ENCODE data around the gene CFHR3.
A peak's percentile ranks its signal among the peaks of the same experiment; 100 is the strongest.
"Not testable (repeated sequence)": the region's sequence is repeated elsewhere in the genome, so short reads cannot be mapped to it uniquely, and the experiment has no call there.

Gene CFHR3

DNA sequence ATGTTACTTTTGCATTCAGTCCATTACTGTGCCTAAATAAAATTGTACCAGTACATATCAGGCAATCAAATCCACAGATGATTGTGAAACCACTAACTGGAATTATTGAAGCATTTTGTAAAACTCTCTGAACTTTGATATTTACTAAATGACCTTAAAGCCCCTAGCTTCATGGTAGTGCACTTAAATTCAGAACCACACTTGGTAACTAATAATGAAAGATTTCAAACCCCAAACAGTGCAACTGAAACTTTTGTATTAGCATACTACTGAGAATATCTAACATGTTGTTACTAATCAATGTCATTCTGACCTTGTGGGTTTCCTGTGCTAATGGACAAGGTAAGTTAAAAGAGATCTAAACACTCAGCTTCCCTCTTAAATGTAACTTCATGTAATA lies at the start of gene CFHR3:
CFHR3 (plus strand) TSS at position 238 of the 400 bp plus-strand sequence; CDS start at position 285, 47 bp downstream.
- TF ChIP-seq, protein P1, sequence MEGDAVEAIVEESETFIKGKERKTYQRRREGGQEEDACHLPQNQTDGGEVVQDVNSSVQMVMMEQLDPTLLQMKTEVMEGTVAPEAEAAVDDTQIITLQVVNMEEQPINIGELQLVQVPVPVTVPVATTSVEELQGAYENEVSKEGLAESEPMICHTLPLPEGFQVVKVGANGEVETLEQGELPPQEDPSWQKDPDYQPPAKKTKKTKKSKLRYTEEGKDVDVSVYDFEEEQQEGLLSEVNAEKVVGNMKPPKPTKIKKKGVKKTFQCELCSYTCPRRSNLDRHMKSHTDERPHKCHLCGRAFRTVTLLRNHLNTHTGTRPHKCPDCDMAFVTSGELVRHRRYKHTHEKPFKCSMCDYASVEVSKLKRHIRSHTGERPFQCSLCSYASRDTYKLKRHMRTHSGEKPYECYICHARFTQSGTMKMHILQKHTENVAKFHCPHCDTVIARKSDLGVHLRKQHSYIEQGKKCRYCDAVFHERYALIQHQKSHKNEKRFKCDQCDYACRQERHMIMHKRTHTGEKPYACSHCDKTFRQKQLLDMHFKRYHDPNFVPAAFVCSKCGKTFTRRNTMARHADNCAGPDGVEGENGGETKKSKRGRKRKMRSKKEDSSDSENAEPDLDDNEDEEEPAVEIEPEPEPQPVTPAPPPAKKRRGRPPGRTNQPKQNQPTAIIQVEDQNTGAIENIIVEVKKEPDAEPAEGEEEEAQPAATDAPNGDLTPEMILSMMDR (IDR thresholded peaks at IDR 0.05; ENCODE audit: extremely low read depth, missing control alignments), result no peak
- no peak for DNase-seq (ENCODE audit: low spot score)

DNA sequence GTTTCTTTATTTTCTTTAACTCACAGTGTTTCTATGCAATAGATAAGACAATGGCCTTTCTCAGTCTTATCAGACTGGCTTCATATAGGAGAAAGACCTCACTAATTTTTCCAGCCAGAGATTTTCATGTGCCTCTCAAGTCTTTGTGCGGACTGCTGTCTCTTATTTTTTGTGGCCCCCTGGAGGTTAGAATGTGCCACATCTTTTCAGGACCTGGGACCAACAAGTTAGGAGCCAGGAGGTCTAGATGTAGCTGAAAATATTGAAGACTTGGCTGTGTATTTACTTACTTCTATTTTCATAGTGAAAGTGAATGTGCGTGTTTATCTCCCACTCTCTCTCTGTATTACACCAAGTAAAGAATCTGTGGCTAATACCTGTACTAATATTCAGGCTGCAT lies 42.1 kb upstream of the CFHR3 start:
- TF ChIP-seq, protein P1 (IDR thresholded peaks at IDR 0.05; ENCODE audit: extremely low read depth, missing control alignments), result no peak
- no peak for DNase-seq (ENCODE audit: low spot score)

DNA sequence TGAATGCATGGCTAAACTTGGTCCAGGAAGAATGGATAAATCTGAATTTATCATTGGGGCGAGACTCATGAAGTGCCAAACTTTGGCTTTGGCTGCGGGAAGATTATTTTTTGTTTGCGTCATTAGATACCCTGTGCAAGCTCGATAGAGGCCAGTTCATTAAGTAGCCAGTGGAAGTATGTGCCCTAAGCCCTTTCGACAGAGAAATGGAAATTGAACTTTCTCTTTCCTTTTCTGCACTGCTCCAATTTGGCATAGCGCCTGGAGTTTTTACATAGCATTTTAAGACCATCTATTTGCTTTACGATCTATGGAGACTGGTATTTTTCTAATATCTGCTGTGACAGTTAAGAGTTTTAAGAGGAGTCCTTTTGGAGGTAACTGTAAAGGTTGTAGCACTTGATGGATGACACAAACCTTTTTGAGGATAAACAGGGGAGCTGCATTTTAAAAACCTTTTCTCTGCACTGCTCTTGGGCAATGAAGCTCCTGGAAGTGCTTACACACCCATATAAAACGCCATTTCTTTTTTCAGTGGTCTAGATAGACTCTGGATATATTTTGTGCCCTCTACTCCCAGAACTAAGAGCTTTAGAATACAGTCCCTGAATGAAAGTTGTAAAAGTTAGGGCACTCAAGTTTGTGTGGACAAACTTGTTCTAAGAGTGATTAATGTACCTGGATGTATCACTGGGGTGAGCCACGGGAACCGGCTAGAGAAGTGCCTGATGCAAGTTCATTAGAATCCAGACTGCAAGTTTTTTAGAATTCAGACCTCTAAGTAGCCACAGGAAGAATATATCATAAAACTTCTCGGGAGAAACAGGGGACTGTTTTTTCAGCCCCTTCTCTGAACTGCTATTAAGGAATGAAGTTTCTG lies 41.3 kb upstream of the CFHR3 start:
- no peak for DNase-seq (ENCODE audit: low spot score)
- TF ChIP-seq, protein P1 (IDR thresholded peaks at IDR 0.05; ENCODE audit: extremely low read depth, missing control alignments), result no peak

DNA sequence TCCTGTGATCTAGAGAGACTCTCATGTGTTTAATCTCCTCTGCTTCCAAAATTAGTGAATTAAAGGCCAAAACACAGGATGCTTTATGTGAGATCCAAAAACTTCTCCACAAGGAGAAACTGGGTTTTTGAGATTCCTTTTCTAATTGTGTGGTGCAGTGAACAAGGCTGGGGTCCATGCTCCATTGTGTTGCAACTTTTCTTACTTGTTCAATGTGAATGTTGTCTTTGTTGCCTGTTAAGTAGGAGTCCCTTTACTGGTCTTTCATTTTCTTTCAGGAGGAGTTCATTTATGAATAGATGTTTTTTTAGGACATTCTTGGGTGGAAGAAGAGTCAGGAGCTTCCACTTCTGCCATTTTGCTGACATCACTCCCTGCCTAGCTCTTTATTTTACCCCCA lies 40.6 kb upstream of the CFHR3 start:
- DNase-seq (ENCODE audit: low spot score), result no peak
- TF ChIP-seq, protein P1 (IDR thresholded peaks at IDR 0.05; ENCODE audit: extremely low read depth, missing control alignments), result no peak

DNA sequence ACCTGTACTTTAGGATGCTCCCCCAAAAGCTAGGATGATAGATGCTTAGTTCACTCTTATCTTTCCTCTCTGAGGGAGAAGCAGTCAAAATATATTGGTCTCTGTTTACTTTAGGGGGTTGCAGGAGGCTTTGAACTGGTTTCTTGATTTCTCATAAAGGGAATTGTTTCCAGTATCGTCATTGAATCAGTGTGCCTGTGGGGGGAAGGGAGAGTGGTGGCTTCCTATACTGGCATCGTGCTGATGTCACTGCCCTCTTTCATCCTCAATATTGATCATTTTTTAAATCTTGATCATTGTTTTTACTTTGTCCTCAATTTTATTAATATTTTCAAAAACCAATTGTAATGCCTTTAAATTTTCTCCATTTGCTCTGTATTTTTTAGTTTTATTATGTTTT lies 40.2 kb upstream of the CFHR3 start:
- TF ChIP-seq, protein P1 (IDR thresholded peaks at IDR 0.05; ENCODE audit: extremely low read depth, missing control alignments), result no peak
- no peak for DNase-seq (ENCODE audit: low spot score)

DNA sequence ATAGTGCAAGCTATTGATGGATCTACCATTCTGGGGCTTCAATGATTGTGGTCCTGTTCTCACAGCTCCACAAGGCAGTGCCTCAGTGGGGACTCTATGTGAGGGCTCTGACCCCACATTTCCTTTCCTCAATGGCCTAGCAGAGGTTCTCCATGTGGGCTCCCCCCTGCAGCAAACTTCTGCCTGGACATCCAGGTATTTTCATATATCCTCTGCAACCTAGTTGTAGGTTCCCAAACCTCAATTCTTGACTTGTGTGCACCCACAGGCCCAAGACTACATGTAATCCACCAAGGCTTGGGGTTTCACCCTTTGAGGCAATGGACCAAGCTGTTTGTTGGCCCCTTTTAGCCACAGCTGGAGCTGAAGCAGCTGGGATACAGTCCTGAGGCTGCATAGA lies 35.9 kb upstream of the CFHR3 start:
- no peak for DNase-seq (ENCODE audit: low spot score)
- TF ChIP-seq, protein P1 (IDR thresholded peaks at IDR 0.05; ENCODE audit: extremely low read depth, missing control alignments), result no peak

DNA sequence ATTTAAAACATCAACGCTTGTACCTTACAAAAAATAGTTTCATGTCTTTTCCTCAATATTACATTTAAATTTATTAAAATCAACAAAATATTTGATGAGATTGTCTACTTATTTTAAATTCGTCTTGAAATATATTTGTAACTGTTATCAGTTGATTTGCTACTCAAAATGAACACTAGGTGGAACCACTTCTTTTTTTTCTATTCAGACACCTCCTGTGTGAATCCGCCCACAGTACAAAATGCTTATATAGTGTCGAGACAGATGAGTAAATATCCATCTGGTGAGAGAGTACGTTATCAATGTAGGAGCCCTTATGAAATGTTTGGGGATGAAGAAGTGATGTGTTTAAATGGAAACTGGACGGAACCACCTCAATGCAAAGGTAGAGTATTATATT lies 31.4 kb upstream of the CFHR3 start:
- DNase-seq (ENCODE audit: low spot score), result peak; percentile 2

DNA sequence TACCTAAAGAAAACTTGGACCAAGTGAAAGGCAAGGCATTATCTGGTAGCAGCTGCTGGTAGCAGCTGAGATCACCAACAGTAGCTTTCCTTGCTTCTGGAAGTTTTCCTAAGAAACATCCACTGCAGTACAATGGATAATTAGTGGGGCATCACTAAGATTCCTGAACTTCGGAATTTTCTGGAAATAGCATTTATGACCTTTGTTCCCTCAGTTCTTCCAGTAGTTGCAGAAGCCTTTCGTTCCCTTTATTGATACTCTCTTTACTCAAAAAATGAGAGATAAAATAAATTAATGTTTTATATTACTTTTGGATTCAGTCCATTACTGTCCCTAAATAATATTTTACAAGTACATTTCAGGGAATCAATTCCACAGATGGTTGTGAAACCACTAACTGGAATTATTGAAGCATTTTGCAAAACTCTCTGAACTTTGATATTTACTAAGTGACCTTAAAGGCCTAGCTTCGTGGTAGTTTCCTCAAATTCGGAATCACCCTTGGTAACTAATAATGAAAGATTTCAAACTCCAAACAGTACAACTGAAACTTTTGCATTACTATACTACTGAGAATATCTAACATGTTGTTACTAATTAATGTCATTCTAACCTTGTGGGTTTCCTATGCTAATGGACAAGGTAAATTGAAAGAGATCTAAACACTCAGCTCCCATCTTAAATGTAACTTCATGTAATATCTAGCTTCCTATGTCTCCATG lies 9.5 kb upstream of the CFHR3 start:
- DNase-seq (ENCODE audit: low spot score), result not testable (repeated sequence)

DNA sequence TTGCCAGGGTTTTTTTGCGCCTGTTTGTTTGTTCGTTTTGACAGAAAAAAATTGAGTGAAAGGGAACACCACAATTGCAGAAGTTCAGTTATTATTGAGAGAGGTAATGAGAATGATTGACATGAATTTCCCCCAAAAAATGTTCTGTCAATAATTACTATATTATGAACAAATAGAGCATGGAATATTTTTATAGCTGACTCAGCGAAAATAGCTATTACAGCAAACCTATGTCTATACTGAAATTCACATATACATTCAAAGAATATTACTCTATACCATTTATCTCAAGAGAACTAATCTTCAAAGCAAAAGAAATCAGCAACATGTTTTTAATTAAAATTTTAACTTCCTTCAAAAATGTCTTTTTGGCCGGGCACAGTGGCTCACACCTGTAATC lies 4.8 kb upstream of the CFHR3 start:
- DNase-seq (ENCODE audit: low spot score), result not testable (repeated sequence)

Data from GM20000 (cell line).